SIG-M5 treated with dmso at 0.1 percent for 504 hours (cell line): Measurements from ENCODE around the gene MYLK2.

Experiments
- DNase-seq: peaks from one replicate; lab custom pipeline; 2025; ENCODE audit not compliant: unreplicated experiment; lab: John Stamatoyannopoulos, UW

Gene MYLK2

GRCh38 chr20:31853481-31853880, 34.3 kb downstream of the MYLK2 start:
- no peak for DNase-seq

- peak; percentile 18 for DNase-seq
Observed at GRCh38 chr20:31856516-31856915, 37.4 kb downstream of the MYLK2 start.

GRCh38 chr20:31857861-31858759, 39.0 kb downstream of the MYLK2 start:
- DNase-seq: no peak

GRCh38 chr20:31858760-31859083, 39.6 kb downstream of the MYLK2 start:
- DNase-seq: no peak

- no peak for DNase-seq
Observed at GRCh38 chr20:31859266-31859997, 40.3 kb downstream of the MYLK2 start.

DNA sequence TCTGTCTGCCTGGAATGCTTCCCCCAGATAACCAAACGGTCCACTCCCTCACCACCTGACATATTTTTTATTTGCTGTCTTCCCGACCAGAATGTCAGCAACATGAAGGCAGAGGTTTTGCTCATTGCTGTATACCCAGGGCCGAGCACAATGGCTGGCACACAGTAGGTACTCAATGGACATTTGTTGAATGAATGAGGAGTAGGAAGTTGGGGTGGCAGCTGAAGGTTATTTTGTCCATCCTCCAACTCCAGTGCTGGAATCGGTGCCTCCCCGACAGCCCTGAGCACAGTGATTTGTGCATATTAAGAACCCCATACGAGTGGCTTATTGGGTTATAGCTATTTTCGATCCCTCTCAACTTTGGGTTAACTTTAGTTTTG, 40.8 kb downstream of the MYLK2 start:
- DNase-seq: no peak

- DNase-seq: no peak
Observed at GRCh38 chr20:31860390-31861134, 41.4 kb downstream of the MYLK2 start.

GRCh38 chr20:31861135-31861384, 41.9 kb downstream of the MYLK2 start:
- no peak for DNase-seq

DNA sequence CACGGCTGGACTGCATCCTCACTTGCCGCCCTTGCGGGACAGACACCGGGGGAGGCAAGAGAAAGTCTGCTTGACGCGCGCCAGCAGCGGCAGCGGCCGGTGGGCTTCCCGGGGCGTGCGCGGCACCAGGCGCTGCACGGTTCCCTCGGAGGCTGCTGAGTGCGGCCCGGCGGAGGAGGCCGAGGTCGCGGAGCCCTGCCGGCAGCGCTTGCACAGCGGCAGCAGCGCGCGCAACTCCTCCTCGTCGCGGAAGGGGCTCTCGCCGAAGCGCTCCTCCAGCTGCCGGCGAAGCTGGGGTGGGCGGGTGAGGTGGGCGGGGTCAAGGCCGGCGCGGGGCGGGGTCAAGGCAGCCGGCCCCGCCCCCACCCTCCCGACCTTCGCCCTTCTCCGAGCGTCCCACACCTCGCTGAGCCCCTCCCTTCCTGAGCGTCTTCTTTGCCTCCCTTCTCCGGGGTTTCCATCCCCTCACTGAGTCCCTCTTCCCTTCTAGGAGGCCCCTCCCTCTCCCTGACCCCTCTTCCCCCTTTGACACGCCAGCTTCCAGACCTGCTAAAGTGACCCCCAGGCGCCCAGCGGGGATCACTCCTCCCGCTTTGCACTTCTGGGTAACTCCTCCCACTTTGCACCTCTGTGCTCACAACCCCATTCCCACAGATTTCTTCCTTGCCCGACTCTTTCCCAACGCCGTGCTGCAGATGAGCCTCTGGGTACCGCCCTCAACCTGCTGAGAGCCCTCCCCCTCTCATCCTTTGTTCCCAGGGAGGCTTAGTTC, 42.4 kb downstream of the MYLK2 start:
- DNase-seq: peak; percentile 49

GRCh38 chr20:31862157-31862470, 43.0 kb downstream of the MYLK2 start:
- no peak for DNase-seq

DNA sequence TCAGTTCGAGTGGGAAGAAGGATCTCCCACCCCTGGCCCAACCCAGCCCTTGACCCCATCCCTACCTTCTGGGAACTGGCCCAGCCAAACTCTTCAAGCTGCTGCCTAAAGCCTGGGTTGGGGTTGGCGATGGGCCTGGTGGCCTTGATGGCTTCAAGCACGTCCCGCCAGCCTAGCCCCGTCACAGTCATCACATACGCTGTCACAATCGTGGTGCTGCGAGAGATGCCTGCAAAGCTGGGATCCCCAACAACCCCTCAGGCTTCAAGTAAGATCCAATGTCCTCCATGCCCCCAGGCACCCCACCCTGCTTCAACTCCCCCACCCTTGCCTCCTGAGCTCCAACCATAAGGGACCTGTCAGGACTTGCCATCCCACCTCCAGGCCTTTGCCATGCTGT, 43.4 kb downstream of the MYLK2 start:
- no peak for DNase-seq

GRCh38 chr20:31863296-31864085, 44.3 kb downstream of the MYLK2 start:
- no peak for DNase-seq

- no peak for DNase-seq
Observed at GRCh38 chr20:31864521-31865400, 45.6 kb downstream of the MYLK2 start.

- no peak for DNase-seq
Observed at GRCh38 chr20:31866221-31866620, 47.1 kb downstream of the MYLK2 start.

- DNase-seq: no peak
Observed at GRCh38 chr20:31868853-31869672, 49.9 kb downstream of the MYLK2 start.

GRCh38 chr20:31869673-31869941, 50.5 kb downstream of the MYLK2 start:
- DNase-seq: no peak

DNA sequence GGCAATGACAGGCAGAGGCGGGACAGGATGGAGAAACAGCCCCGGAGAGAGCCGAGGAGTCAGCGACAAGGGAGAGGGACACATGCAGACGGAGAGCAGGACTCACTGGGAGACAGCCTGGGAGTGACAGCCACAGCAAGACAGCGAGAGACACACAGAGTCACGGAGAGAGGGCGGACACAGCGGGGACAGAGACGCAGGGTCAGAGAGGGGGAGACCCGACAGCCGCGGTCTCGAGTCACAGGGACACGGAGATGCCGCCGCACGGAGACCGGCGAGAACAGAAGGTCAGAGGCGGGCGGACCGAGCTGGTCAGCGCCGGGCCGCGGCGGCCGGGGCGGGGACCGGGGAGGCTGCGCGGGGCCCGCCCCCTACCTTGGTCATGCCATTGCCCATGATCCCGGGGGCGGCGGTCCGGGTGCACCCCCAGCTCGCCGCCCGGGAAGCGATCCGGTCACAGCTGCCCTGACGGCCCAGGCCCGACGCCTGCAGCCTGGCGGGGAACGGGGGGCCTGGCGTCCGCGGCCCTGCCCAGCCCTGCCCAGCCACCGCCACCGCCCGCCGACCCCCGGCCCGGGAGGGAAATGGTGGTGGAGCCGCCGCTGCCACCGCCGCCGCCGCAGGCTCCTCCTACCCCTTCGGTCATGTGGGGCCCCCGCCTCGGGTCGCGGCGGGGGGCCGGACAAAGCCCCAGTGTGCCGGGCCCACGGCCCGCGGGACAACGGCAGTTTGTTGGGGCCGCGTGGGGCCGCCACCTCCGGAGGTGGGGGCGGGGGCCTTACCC, 51.0 kb downstream of the MYLK2 start, which contains the start of the genes DUSP15 and TTLL9:
DUSP15 (minus strand) TSS at position 586 of the 784 bp plus-strand sequence; CDS start at position 396, 190 bp downstream.
TTLL9 (plus strand) TSS at position 693 of the 784 bp plus-strand sequence. CDS start 493 bp downstream, outside the sequence.
- DNase-seq: no peak
